AG08395 (cell line): ENCODE results near the gene RNF151.
A peak's percentile ranks its signal among the peaks of the same experiment; 100 is the strongest.

Experiments used
- DNase-seq: peaks from one replicate; pipeline ENCODE4 v3.0.0; 2012; ENCODE audit warnings: mixed read lengths, low spot score

The RNF151 gene

GRCh38 chr16:1976951-1977874 lies 10.6 kb downstream of the RNF151 start:
- no peak for DNase-seq

DNA sequence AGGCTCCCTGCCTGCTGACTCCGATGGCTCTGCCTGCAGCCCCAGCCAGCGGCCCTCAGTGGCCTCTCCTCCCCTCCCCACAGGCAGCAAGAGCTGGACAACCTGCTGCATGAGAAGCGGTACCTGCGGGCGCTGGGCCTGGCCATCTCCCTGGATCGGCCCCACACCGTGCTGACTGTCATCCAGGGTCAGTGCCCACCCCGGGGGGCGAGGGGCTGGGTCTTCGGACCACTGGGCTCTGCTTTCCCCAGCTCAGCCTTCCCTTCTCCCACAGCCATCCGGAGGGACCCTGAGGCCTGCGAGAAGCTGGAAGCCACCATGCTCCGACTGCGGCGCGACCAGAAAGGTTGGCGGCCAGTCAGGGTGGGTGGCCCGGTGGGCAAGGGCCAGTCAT lies 11.2 kb downstream of the RNF151 start:
- no peak for DNase-seq

GRCh38 chr16:1978476-1979120 lies 11.9 kb downstream of the RNF151 start:
- no peak for DNase-seq

DNA sequence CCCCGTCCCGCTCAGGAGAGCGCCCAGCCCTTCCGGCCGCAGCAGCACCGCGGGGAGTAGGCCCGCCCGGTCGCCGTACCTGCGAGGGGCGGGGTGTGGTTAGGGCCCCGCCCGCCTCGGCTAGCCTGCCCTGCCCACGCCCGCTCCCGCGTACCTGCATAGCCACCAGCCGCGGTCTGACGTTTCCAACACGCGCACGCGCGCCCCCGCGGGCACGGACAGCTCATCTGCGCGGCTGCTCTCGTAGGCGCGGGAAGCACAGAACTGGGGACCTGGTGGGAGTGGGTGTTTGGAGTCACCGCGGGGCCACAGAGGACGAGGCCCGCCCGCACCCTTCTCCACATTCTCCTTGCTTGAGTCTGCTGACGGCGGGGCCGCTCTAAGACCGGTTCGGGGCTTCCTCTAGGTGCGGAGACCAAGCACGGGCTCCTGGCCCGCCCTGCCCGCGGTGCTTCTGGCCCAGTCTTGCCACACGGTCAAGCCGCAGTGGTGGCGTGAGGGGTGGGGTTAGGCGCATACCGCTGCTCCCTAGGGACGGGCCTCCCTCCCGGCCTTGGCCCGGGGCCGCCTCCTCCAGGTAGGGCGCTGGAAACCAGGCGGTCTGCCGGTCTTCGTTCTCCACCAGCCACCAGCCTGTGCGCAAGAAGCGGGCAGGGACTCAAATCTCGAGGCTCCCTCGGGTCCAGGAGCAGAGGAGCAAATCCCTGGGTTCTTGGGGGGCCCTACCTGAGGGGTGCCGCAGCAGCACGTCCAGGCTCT lies 12.8 kb downstream of the RNF151 start:
- no peak for DNase-seq

DNA sequence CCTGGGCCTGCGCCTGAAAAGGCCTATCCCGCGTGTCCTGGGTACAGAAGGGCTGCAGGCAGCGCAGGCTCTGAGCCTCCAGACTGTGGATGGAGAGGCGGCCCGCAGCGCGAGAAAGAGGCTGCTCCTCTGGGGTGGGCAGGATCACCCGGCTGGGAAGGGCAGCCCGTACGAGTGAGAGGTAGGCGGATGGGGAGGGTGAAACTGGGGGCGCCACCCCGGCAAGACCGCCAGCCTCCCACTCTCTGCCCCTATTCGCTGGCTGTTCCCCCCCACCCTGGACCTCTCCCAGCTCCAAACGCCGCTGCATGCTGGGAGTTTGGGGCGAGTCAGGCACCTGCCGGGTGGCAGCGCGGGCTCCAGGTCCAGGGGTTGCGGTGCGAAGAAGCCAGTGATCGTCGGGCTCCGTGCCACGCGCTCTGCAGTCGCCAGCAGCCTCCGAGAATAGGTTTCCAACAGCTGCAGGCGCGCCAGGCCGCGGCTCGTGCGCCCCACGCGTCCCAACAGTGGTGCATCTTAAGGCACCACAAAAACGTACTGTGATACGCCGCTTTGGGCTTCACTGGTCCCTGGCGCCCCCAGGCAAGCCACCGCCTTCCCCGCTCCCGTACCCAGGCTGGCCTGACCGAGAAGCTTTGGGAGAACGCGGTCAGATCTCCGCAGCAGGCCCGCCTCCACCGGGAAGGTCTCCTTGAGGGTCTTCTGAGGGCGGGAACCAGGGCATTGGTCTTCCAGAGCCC lies 13.5 kb downstream of the RNF151 start:
- DNase-seq = no peak

DNA sequence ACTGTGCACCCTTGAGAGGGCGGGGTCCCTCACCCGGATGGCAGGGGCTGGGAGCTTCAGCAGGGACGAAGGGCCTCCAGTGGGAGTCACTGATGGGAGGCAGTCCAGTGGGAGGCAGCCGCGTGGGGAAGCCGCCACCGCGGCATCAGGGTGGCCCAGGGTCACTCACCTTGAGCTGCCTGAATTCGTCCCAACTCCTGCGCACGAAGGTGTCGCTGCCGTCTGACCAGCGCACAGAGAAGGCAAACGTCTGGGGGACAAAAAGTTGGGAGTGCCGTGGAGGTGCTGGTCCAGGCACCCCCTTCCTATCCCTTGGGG lies 14.1 kb downstream of the RNF151 start:
- DNase-seq = no peak

DNA sequence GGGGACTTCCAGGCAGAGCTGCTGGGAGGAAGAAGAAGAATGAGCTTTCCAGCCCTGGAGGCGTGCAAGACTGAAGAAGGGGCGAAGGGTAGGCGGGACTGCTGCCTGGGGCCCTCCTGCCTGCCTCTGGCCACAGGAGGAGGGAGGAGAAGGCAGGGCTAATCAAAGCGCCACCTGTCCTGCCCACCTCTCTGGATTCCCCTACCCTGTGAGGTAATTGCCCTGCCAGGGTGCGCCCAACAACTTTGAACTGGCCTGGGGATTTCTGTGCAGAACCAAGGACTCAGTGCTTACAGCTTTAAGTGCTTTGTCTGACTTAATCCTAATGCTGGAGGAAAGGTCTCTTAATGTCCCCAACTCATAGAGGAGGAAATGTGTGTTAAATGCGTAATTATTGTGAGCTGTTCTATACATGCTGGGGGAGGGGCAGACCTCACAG lies 14.8 kb downstream of the RNF151 start, which contains the start of gene NOXO1:
NOXO1 (minus strand) TSS at position 72 of the 439 bp plus-strand sequence. CDS start 290 bp downstream, outside the sequence.
- DNase-seq = no peak

- no peak for DNase-seq
Measured at GRCh38 chr16:1982013-1982433, 15.4 kb downstream of the RNF151 start.

DNA sequence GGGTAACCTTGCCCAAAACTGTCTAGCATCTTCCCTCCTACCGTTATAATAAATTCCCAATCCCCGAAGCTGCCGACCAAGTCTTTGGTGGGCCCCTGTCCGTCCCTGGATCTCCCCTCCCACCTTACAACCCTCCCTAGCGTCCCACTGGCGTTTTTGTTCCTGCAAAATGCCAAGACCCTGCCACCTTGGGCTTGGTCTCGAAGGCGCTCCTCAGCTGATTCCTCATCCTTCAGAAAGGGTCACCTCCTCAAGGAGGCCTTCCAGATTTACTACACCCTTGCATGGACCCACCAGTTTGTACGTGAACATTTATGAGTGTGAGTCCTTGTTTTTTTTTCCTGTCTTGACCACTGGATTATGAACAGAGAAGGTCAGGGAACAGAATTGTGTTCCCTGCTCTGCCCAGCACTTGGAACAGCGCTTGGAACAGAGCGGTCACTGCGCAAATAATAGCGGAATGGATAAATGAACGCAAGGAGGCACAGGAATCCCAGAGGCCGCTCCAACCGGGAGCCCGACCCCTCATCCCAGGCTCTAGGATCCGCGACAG lies 16.4 kb downstream of the RNF151 start:
- DNase-seq = no peak

DNA sequence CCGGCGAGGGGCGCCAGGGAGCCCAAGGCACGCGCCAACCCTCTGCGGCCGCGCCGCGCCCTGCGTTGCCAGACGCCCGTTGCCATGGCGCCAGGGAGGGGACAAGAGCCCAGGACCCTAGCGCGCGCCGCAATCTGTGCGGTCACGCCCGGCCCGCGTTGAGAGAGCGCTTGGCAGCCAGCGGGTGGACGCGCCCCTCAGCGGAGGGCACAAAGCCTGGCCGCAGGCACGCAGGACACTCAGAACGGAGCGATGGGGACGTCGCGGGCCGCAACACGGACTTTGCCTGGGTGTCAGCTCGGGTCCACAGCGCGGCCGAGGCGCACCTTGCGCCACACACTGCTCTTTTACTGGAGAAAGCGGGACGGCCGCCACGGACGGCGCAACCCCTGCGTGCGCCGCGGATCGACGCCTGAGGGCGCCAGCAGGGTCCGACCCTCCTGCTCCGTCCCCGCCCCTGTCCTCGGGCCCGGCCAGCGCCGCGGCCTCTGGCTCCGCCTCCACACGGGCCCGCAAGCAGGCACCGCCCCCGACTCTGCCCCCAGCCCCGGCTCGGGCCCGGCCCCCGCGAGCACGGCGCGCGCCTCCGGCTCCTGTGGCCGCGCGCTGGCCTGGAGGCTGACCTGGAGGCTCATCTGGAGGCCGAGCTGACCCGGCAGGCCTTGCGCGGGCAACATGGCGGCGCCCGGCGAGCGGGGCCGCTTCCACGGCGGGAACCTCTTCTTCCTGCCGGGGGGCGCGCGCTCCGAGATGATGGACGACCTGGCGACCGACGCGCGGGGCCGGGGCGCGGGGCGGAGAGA lies 17.1 kb downstream of the RNF151 start, which contains the start of gene GFER:
GFER (plus strand) TSS at position 650 of the 803 bp plus-strand sequence; CDS start at position 676, 26 bp downstream.
- peak; percentile 98 for DNase-seq

- no peak for DNase-seq
Measured at GRCh38 chr16:1984347-1985225, 17.9 kb downstream of the RNF151 start.

- no peak for DNase-seq
Measured at GRCh38 chr16:1985466-1986150, 19.0 kb downstream of the RNF151 start.

GRCh38 chr16:1987198-1987597 lies 20.5 kb downstream of the RNF151 start:
- no peak for DNase-seq

- DNase-seq = no peak
Measured at GRCh38 chr16:1989209-1990100, 22.8 kb downstream of the RNF151 start, which contains the start of gene SYNGR3. TSS of gene SYNGR3 (plus strand) at chr16:1989970. CDS start at chr16:1990103, 133 bp downstream.

- no peak for DNase-seq
Measured at GRCh38 chr16:1990101-1990350, 23.4 kb downstream of the RNF151 start.

DNA sequence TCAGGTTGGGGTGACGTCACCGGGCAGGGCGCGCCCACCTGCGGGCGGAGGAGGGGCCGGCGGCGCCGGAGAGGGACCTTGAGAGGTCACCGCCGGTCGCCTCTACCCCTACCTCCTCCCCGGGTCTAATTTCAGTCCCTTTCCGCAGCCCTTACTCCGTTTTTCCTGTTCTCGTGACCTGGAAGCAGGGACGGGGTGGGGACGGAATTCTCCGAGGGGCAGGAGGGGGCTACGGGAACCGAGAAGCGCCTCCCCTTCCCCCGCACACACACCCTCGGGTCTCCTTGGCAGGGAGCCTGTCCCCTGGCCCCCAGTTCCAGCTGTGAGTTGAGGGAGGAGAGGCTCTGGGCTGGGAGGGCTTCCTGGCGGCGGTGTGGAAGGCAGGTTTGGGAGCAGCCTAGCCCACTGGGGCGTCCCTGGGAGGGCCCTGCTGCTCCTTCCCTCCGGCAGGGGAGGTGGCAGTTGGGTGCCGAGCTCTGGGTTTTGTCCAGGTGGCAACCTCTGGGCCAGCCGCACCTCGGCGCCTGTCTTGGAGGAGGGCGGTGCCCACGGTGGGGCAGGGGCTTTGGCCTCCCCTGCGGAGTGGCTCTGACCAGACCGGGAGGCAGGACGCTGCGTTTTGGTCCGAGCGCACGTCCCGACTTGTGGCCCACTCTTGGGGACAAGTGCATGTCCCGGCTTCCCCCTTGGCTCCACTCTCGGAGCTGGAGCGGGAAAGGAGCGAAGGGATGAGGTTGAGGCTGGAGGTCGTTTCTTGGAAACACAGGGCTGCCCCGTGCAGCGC lies 23.9 kb downstream of the RNF151 start:
- no peak for DNase-seq

- DNase-seq = no peak
Measured at GRCh38 chr16:1991135-1991551, 24.5 kb downstream of the RNF151 start.
